Muscle layer of duodenum (tissue), 2 donors: Measurements from ENCODE around the gene CHRM5.

Experiments
- H3K27ac ChIP-seq: one replicate; pipeline ENCODE4 v1.7.0; 2013; ENCODE audit warnings: mild to moderate bottlenecking, low read length
- H3K27me3 ChIP-seq: one replicate; pipeline ENCODE4 v1.7.0; 2013; ENCODE audit warnings: low read depth, mild to moderate bottlenecking, control low read depth, low read length
- H3K36me3 ChIP-seq, 2 donors: one replicate each; pipeline ENCODE4 v1.7.0; 2013; ENCODE audit warnings: low read length in 2 of 2, control low read depth in 1 of 2, mild to moderate bottlenecking in 1 of 2; ENCODE audit not compliant: insufficient read depth in 2 of 2, control insufficient read depth in 1 of 2
- H3K4me1 ChIP-seq, 2 donors: one replicate each; pipeline ENCODE4 v1.7.0; 2013; ENCODE audit warnings: low read length in 2 of 2, mild to moderate bottlenecking in 2 of 2, control low read depth in 1 of 2, moderate library complexity in 1 of 2; ENCODE audit not compliant: insufficient read depth in 2 of 2, control insufficient read depth in 1 of 2
- H3K4me3 ChIP-seq, 2 donors: one replicate each; pipeline ENCODE4 v1.7.0; 2013; ENCODE audit warnings: low read length in 2 of 2, low read depth in 1 of 2, mild to moderate bottlenecking in 1 of 2
- H3K9me3 ChIP-seq, 2 donors: one replicate each; pipeline ENCODE4 v1.7.0; 2013; ENCODE audit warnings: low read length in 2 of 2, control low read depth in 1 of 2, mild to moderate bottlenecking in 1 of 2; ENCODE audit not compliant: control insufficient read depth in 1 of 2
- donor health status: healthy.

CHRM5 gene

DNA sequence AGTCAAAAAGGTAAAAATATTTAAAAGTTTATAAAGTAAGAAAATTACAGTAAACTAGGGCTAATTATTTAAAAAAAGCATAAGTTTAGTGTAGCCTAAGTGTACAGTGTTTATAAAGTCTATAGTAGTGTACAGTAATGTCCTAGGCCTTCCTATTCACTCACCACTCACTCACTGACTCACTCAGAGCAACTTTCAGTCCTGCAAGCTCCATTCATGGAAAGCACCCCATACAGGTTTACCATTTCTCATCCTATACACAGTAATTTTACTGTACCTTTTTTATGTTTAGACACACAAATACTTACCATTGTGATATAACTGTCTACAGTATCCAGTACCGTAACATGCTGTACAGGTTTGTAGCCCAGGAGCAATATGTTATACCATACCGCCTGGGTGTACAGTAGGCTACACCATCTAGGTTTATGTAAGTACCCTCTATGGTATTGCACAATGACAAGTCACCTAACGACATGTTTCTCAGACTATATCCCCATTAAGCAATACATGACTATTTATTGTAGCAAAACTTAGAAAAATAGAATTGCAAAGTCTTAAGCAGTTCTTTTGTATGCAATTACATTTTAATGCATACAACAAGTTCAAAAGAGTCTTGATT is 51.2 kb downstream of the CHRM5 start:
- H3K4me3 ChIP-seq: no peak overlapping the region
- no peaks in the 10 kb centered on the region for H3K4me1 ChIP-seq
- H3K27me3 ChIP-seq: no peaks in the 10 kb centered on the region
- H3K36me3 ChIP-seq: no peaks in the 10 kb centered on the region
- H3K9me3 ChIP-seq: no peaks in the 10 kb centered on the region
- H3K27ac ChIP-seq: no peak overlapping the region

DNA sequence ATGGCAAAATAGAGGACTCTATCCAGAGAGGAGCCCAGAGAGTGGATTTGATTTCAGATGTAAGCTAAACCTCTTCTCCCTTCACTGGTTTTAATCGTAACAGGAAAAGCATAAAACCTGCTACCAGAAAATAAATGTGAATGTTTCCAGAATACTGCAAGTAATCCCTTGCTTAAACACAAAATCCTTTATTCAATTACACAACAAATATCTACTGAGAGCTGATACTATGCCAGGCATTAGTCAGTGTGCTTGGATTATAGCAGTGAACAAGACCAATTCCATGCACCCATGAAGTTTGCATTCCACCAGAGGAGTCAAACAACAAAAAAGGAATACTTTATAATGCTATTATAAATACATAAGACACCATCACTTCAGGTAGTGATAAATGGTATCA is 55.6 kb downstream of the CHRM5 start:
- no peak overlapping the region for H3K4me3 ChIP-seq
- H3K27ac ChIP-seq: no peak overlapping the region
- no peaks in the 10 kb centered on the region for H3K4me1 ChIP-seq
- no peaks in the 10 kb centered on the region for H3K36me3 ChIP-seq
- peaks cover 0 to 3% of the 10 kb centered on the region in 2 donors for H3K9me3 ChIP-seq
- no peaks in the 10 kb centered on the region for H3K27me3 ChIP-seq

DNA sequence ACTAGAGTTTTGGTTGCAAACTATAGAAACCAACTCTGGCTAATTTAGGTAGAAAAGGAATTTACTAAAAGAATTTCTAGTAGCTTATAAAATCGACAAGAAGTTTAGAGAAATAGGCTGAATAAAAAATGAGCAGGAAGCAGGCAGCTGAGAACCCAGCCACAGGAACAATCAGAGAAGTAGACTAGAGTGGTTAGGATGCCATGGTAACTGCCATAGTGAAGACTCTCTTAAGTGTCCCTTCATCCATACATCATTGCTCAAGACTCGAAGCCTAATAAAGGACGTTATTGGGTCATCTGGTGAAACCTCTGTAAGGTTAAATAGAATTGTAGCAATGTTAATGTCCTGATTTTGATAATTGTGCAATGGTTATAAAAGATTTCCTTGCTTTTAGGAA is 57.0 kb downstream of the CHRM5 start:
- H3K4me1 ChIP-seq: no peaks in the 10 kb centered on the region
- H3K27ac ChIP-seq: no peak overlapping the region

DNA sequence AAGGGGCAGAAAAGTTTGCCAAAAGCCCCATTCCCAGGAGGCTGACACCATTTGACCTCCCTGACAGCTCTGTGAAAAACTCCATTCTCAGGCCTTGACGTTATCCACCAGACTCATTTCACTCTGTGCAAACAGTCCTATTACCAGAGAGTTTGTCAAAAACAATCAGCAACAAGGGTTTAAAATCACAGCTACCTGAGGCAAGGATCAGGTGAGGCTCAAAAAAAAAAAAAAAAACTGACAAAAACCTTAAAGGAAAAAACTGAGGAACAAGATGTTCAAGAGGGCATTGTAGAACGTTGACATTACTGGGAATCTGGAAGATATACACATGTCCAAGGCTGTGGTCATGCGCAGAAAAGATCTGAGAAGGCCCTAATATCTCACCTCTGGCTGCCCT is 59.3 kb downstream of the CHRM5 start:
- no peak overlapping the region for H3K4me3 ChIP-seq

More for the DNA sequence above, 57.0 kb downstream of the CHRM5 start:
- no peaks in the 10 kb centered on the region for H3K27me3 ChIP-seq
- no peaks in the 10 kb centered on the region for H3K36me3 ChIP-seq
- peaks cover 0 to 3% of the 10 kb centered on the region in 2 donors for H3K9me3 ChIP-seq
- H3K4me3 ChIP-seq: no peak overlapping the region

DNA sequence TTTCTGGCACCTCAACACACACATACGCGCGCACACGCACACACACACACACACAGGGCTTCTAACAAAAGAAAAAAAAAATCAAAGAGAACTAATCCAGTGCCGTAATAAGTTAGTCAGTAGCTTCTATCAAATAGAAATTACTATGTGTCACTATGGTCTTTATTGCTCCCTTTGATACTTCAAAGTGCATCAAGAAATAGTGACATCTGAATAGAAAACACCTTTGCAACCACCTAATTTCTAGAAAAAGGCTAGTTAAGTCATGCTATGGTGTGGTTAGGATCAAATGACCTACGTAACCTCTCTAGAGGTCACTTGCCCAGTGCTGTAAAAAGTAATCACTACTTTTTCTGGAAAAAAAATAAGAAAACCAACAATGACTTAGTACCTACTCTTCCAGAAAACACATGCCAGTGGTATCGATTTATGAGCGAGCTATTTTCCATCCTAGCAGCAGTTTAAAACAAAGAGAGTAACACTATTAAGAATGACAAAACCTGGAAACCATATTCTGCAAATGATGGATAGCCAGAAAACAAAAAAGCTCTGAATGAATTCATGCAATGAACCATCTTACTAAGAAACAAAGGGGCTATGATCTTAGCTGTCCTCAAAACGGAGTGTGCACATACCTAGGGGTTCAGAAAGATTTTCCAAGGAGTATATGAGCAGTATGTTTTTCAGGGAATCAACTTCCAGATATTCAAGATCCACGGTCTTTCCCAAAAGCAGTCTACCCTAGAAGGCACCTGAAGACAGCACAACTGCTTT is 63.9 kb downstream of the CHRM5 start:
- H3K4me3 ChIP-seq: no peak overlapping the region
- no peaks in the 10 kb centered on the region for H3K4me1 ChIP-seq
- H3K36me3 ChIP-seq: no peaks in the 10 kb centered on the region
- no peaks in the 10 kb centered on the region for H3K27me3 ChIP-seq
- peaks cover 0 to 3% of the 10 kb centered on the region in 2 donors for H3K9me3 ChIP-seq
- no peak overlapping the region for H3K27ac ChIP-seq

More for the DNA sequence above, 59.3 kb downstream of the CHRM5 start:
- H3K36me3 ChIP-seq: no peaks in the 10 kb centered on the region
- peaks cover 0 to 3% of the 10 kb centered on the region in 2 donors for H3K9me3 ChIP-seq
- H3K27me3 ChIP-seq: no peaks in the 10 kb centered on the region
- H3K4me1 ChIP-seq: no peaks in the 10 kb centered on the region
- H3K27ac ChIP-seq: no peak overlapping the region

DNA sequence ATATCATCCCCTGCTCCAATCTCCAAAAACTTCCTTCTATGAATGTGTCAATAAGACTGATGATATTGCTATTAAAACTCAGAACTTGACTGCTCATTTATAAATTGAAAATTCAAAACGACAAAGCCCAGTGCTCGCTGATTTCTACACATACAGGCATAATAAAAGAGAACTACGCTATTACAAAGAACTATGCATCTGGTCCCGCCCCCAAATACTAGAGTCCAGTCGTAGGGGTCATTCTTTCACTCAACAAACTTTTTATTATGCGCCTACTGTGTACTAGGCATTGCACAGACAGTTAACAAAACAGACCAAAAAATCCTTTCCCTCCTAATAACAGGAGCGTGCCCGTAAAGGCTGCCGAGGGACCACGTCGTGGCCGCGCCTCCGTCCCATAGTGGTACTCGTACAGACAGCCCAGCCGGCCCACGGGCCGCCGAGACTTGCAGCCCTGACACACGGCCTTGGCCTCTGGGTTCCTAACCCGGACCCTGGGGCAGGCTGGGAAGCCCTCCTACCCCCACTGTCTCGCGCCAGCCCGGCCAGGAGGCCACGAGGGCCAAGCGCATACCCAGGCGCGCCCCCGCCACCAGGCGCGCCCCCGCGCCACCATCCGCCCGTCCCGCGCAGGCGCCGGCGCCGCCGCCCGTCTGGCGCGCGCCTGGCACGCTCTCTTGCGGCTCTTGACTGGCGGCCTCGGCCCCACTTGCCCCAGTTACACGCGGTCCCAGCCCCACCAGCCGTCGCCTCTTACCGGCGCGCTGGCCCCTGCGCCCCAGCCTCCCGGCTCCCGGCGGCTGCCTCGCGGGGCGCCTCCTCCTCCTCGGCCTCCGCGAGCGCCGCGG is 70.0 kb downstream of the CHRM5 start:
- H3K27ac ChIP-seq: peak overlapping the region; percentile 56
- no peaks in the 10 kb centered on the region for H3K9me3 ChIP-seq
- no peaks in the 10 kb centered on the region for H3K27me3 ChIP-seq
- H3K4me1 ChIP-seq: peaks cover 0 to 5% of the 10 kb centered on the region in 2 donors
- peak overlapping the region; percentile 72 to 76 for H3K4me3 ChIP-seq
- H3K36me3 ChIP-seq: no peaks in the 10 kb centered on the region

DNA sequence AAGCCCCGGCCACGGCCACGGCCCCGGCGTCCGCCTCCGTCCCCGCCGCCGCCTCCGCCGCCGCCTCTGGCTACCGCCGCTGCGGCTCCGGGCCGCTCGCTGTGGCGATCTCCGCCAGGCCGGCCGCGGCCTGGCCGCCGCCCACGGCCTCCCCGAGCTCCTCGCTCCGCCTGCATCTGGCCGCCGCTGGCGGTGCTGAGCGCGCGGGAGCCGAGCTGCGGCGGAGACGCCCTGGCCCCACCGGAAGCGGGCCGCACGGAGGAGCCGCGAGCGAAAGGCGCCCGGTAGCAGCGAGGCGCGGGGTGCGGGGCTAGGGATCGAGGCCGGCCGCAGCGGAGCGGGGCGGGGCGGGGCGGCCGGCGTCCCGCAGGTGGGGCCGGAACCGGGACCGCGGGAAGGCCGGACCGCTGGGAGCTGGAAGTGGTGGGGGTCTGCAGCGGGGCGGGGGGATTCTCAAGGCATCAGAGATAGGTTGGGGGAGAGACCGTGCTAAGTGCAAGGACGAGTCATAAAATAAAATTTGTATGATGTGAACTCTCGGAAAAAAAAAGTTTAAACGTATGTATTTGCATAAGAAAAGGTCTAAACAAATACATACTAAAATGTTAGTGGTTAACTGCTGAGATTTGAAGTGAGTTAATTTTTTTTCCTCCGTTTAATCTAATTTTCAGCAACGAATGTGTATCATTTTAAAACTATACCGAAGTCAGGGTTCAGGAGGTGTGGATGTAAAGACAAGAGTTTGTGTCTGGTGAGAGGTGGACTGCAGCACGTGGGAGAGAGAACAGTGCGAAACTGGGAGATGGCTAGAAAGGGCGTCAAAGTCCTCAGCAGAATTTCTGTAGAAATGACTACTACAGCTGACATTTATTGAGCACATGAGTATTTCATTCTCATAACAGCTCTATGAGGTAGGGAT is 70.8 kb downstream of the CHRM5 start, which contains the start of gene AVEN:
AVEN (minus strand) TSS at position 334 of the 919 bp plus-strand sequence; CDS start at position 176, 158 bp downstream.
- Histone ChIP-seq H3K9me3 (no peaks in the 10 kb centered on the region), H3K4me3 (peak within 1 kb of the TSS; percentile 72 to 76), H3K27me3 (no peaks in the 10 kb centered on the region), H3K36me3 (no peaks in the 10 kb centered on the region), H3K4me1 (peaks cover 0 to 5% of the 10 kb centered on the region in 2 donors), H3K27ac (peak within 1 kb of the TSS; percentile 73)

DNA sequence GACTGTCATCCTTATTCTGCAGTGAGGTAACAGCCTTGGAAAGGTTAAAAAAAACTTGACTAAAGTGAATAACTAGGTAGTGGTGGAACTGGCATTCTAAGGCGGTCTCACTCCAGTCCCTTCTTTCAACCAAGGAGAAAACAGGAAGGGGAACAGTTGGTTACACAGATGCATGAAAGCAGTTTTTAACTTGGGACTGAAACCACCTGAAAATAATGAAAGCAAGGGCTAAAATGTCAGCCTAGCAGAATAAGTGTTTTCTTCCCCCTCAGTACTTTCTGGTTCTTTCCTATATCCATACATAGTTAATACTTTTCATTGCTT is 71.5 kb downstream of the CHRM5 start:
- peaks cover 0 to 5% of the 10 kb centered on the region in 2 donors for H3K4me1 ChIP-seq
- peak overlapping the region; percentile 63 to 76 for H3K4me3 ChIP-seq
- H3K27me3 ChIP-seq: no peaks in the 10 kb centered on the region
- H3K27ac ChIP-seq: peak overlapping the region; percentile 73
- H3K9me3 ChIP-seq: no peaks in the 10 kb centered on the region
- no peaks in the 10 kb centered on the region for H3K36me3 ChIP-seq

DNA sequence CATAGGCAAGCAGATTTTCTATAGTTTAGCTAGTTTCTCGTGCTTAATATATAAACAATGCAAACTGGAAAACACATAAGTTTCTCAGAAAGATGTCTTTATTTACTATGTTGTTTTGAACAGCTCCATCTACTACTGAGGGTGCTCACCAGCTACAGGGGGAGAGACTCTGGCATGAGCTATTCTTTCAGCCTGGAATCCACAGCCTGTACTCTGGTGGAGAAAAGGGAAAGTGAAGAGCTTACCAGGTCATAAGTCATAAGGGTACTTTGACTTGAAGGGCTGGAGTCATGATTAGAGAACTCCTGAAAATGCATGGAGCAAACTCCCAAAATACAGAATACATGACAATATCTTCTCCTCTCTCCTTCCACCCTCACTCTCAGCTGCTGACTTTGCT is 75.1 kb downstream of the CHRM5 start:
- Histone ChIP-seq H3K27ac (no peak overlapping the region), H3K4me1 (peaks cover 0 to 5% of the 10 kb centered on the region in 2 donors), H3K9me3 (no peaks in the 10 kb centered on the region), H3K4me3 (no peak overlapping the region), H3K27me3 (no peaks in the 10 kb centered on the region), H3K36me3 (no peaks in the 10 kb centered on the region)

DNA sequence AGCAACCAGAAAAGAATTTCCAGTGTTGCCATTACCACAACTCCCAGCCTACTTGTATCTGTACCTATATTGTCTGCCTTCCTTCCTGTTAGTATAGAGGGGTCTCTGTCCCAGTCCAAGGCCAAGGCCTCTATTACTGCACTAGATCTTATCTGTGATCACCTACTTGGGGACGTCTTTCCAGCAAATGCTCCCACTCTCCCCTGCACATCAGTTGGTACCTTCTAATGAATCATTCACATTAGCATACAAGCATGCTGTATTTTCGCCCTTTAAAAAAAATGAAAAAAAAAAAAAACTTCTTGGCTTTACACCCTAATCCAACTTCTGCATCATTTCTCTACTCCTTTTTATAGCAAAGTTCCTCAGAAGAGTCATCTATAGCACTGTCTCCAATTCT is 75.5 kb downstream of the CHRM5 start:
- no peaks in the 10 kb centered on the region for H3K9me3 ChIP-seq
- H3K27me3 ChIP-seq: no peaks in the 10 kb centered on the region
- peaks cover 0 to 5% of the 10 kb centered on the region in 2 donors for H3K4me1 ChIP-seq
- H3K27ac ChIP-seq: no peak overlapping the region
- no peak overlapping the region for H3K4me3 ChIP-seq
- no peaks in the 10 kb centered on the region for H3K36me3 ChIP-seq
